HG03175 (cell line): Measurements from ENCODE around the gene SLC6A20.

Experiments used
- ATAC-seq: cut with Tn5 transposase; IDR thresholded peaks from one replicate; pipeline ENCODE4 v1.9.1; 2021; ENCODE audit warnings: mild to moderate bottlenecking, moderate library complexity; ENCODE audit not compliant: unreplicated experiment

The SLC6A20 gene

DNA sequence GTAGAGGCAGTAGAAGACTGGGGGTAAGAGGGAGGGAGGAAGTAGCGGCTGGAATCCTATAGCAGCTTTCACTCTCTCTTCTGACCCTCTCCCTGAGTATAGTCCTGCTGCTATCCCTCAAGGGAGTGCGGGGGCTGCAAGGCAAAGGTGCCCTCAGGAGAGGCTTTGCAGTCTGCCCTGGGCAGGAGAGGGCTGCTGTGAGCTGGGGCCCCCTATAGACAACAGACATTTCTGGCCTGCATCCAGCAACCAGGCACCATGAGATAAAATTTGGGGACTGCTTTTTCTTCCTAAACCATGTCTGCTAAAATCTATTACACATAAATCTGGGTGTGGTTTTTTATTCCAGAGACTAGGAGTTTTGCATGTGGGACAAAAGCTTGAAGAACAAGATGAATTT lies 59.1 kb downstream of the SLC6A20 start:
- no peak for ATAC-seq

- no peak for ATAC-seq
Observed at GRCh38 chr3:45736707-45737106, 59.6 kb downstream of the SLC6A20 start.

DNA sequence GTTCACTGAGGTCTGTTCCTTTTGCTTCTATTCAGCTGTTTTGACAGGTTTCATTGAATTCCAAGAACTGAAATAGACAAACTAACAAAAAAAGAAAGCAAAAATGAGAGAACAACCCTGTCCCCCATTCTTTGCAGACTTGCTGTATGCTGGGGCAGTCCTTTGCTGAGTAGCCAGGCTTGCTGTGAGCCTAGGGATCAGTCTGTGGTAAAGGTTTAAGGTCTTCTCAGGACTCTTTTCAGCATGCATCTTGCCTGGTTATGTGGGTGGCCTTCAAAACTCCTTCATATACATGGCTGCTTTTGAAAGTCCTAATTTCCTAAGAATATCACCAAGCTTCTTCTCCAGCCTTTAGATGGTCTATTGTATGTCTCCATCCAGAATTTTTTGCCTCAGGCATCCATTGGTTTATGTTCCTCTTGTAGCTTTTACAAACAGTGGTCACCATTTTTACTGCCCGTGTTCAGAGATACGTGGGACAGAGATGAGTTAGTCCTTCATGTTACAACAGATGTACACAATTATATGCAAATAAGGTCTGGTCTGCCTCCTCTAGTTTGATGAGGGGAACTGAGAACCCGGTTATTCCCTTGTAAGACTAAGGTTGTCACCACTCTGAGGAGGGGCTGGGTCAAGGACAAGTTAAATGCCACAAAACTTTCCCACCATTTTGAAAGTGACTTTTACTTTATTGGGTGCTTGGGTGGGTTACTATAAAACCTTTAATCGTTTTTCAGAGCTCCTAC lies 65.8 kb downstream of the SLC6A20 start:
- ATAC-seq, result no peak

DNA sequence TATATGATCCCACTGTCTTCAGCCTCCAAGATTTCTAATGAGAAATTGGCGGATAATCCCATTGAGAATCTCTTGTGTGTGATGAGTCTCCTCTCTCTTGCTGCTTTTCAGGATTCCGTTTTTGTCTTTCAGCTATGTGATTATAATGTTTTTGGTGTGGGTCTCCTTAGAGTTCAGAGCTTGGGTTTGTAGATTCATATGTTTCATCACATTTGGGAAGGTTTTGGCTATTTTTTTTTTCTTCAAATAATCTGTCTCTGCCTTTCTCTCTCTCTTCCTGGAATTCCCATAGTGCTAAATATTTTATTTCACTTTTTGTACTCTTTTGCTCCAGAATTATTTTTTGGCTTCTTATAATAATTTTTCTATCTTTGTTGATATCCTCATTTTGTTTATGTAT lies 66.7 kb downstream of the SLC6A20 start:
- no peak for ATAC-seq

GRCh38 chr3:45724911-45725310 lies 71.4 kb downstream of the SLC6A20 start:
- no peak for ATAC-seq

DNA sequence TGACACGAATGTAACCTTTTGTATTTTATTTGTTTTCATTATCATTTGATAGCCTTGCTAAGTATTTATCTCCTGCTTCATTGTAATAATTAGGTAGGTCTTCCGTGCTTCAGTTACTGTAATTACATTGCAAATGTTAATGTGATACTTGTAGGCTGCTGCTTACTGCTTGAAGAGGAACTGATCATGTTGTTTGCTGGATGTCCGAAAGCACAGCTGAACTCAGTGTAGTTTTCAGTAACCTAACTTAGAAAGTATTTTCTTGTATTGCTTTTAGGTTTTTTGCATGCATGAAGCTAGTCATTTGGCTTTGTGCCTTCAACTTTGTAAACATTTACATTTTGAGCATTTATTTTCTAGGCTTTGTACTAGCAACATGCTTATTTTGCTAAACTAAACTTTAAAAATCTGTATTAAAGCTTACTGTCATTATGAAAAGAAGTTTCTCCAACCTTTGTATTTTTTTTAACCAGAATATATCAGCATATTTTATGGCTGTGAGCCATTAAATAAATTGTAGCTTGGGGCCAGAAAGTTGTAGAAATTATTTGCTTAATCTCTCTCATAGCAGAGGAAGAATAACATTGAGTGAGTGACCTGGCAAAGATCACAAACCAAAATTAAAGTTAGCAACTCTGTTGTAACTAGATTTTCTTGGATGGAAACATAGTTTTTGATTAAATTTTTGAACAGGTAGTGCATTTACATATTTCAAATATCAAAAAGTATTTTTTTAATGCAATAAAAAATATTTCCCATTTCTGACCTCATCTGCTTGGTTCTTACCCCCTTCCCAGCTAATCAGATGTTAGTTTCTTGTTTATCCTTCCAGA lies 76.5 kb downstream of the SLC6A20 start:
- ATAC-seq, result no peak

DNA sequence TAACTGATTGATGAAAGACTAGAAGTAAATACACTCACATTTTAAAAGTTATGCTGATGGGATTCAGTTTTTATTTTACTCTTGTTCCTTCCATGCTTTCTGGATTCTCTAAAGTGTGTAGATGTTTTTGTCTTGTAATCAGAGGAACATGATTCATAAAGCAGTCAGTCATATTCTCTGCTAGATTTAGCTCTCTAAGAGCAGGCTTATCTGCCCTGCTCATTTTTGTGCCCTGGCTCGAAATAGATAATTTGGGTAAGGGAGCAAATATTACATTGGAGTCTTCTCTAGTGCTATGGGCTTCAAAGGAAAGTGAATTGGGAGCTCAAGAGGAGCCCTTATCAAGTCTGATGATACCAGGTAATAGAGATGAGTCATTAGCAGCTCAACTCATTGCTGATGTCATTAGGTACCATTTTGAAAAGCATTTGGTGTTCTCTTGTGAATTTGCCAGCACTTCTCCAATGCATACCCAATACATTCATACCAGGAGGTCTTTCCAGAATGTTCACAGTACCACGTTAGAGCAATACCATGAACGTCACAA lies 79.5 kb downstream of the SLC6A20 start:
- ATAC-seq, result no peak

DNA sequence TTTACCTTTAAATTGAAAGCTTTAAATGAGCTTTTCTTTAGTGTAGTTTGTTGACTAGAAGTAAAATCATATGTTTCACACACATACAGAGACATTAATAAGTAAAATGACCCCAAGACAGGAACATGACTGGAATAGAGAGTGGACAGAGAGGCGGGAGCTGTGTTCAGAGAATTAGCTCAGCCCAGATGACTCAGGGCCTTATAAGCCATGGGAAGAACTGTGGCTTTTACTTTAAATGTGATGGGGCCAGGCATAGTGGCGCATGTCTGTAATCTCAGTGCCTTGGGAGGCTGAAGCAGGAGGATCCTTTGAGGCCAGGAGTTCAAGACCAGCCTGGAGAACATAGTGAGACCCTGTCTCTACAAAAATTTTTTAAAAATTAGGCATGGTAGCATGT lies 80.4 kb downstream of the SLC6A20 start:
- ATAC-seq, result no peak

DNA sequence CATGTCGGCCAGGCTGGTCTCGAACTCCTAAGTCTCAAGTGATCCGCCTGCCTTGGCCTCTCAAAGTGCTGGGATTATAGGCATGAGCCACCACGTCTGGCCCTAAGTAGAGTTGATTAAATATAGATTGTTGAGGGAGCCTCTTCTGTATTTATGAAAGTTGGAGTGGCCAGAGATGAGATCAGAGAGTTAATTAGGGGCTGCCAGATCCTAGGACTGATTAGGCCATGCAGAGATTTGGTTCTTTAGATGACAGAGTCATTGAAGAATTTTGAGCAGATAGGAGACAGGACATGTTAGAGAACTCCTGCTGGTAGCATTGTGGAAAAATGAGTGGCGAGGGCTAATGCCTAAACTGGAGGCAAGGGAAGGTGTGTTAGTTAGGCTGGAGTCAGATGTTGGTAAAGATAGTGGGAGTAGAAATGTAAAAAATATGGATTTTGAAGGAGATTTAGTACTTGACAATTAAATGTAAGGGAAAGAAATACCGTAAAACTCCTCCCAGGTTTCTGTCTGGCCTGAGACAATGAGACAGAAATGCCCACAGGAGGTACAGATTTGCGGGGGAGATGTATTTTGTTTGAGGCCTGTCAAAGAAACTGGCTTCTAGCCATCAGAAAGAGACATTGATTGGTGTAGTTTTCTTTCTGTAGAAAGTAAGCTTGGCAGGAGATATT lies 83.8 kb downstream of the SLC6A20 start:
- ATAC-seq, result no peak

DNA sequence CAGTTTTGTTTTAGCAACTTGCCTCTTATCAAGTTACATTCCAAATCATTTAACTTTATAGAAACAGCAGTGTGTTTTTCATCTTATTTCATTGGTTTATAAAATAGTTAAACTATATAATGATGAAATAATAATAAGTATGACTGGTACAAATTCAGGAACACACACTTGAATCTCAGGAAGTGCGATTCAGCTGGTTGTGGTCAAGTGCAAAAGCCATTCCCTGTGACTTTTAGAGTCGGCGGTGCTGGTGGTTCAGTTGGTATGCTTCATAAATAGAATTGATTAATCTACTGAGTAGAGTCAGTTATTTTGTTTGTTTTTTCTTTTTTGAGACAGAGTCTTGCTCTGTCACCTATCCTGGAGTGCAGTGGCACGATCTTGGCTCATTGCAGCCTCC lies 84.4 kb downstream of the SLC6A20 start:
- ATAC-seq, result no peak

- ATAC-seq, result no peak
Observed at GRCh38 chr3:45705839-45706808, 90.2 kb downstream of the SLC6A20 start.
